Gastrocnemius medialis (tissue), 4 donors: Measurements from ENCODE around the gene ACR.

Experiments
- POLR2A ChIP-seq, 2 donors: fragments of 450-650 bp; IDR thresholded peaks; one replicate each; pipeline ENCODE4 v1.6.1; 2017; ENCODE audit warnings: antibody characterized with exemption in 2 of 2, mild to moderate bottlenecking in 2 of 2, moderate library complexity in 2 of 2
- TF ChIP-seq, protein P1 (sequence below), 5 experiments: fragments of 450-650 bp in 3 of 5; fragments of 200-600 bp in 2 of 5; sonication (generic) in 2 of 5; IDR thresholded peaks in 4 of 5; conservative IDR thresholded peaks in 1 of 5; 1 replicate in 4 of 5; 2 replicates in 1 of 5; pipeline ENCODE4 v1.5.1; 2016 to 2019; ENCODE audit warnings: antibody characterized with exemption in 5 of 5, mild to moderate bottlenecking in 3 of 5, moderate library complexity in 3 of 5

- TF ChIP-seq POLR2A (IDR thresholded peaks at IDR 0.05), result no peak
- TF ChIP-seq, protein P1, sequence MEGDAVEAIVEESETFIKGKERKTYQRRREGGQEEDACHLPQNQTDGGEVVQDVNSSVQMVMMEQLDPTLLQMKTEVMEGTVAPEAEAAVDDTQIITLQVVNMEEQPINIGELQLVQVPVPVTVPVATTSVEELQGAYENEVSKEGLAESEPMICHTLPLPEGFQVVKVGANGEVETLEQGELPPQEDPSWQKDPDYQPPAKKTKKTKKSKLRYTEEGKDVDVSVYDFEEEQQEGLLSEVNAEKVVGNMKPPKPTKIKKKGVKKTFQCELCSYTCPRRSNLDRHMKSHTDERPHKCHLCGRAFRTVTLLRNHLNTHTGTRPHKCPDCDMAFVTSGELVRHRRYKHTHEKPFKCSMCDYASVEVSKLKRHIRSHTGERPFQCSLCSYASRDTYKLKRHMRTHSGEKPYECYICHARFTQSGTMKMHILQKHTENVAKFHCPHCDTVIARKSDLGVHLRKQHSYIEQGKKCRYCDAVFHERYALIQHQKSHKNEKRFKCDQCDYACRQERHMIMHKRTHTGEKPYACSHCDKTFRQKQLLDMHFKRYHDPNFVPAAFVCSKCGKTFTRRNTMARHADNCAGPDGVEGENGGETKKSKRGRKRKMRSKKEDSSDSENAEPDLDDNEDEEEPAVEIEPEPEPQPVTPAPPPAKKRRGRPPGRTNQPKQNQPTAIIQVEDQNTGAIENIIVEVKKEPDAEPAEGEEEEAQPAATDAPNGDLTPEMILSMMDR (IDR thresholded peaks at IDR 0.05 in 4 of 5, conservative IDR thresholded peaks at IDR 0.05 in 1 of 5), result no peak
Observed at GRCh38 chr22:50697667-50698506, 40.1 kb upstream of the ACR start.
